PC-9 (cell line): Measurements from ENCODE around the gene CAPZA2.

Experiments
- CTCF ChIP-seq: fragments of 200-600 bp; sonication (generic); conservative IDR thresholded peaks from 2 replicates; pipeline ENCODE4 v1.6.1; 2017; ENCODE audit warnings: mixed run types, antibody characterized with exemption, mild to moderate bottlenecking, moderate library complexity
- EZH2 ChIP-seq: fragments of 200-600 bp; sonication (generic); IDR thresholded peaks from 2 replicates; pipeline ENCODE4 v1.8.0; 2017; ENCODE audit warnings: antibody characterized with exemption, low read depth

GRCh38 chr7:116910383-116910782, 48.0 kb downstream of the CAPZA2 start:
- no peak for TF ChIP-seq CTCF
- no peak for TF ChIP-seq EZH2
